Retinal pigment epithelial cell (primary cell): ENCODE data around the gene ESYT3.

Source experiments
- DNase-seq: peaks from one replicate; pipeline ENCODE4 v3.0.0-alpha.2; 2010; ENCODE audit warnings: low read depth
- H3K4me3 ChIP-seq: 2 replicates; pipeline ENCODE4 v1.5.1; 2011; ENCODE audit warnings: mild to moderate bottlenecking, low read length, control low read depth, moderate library complexity
- TF ChIP-seq, protein P1 (sequence below): conservative IDR thresholded peaks from 2 replicates; pipeline ENCODE4 v1.5.1; 2011; ENCODE audit warnings: low read depth, low read length, control low read depth, inconsistent platforms

ESYT3 gene

DNA sequence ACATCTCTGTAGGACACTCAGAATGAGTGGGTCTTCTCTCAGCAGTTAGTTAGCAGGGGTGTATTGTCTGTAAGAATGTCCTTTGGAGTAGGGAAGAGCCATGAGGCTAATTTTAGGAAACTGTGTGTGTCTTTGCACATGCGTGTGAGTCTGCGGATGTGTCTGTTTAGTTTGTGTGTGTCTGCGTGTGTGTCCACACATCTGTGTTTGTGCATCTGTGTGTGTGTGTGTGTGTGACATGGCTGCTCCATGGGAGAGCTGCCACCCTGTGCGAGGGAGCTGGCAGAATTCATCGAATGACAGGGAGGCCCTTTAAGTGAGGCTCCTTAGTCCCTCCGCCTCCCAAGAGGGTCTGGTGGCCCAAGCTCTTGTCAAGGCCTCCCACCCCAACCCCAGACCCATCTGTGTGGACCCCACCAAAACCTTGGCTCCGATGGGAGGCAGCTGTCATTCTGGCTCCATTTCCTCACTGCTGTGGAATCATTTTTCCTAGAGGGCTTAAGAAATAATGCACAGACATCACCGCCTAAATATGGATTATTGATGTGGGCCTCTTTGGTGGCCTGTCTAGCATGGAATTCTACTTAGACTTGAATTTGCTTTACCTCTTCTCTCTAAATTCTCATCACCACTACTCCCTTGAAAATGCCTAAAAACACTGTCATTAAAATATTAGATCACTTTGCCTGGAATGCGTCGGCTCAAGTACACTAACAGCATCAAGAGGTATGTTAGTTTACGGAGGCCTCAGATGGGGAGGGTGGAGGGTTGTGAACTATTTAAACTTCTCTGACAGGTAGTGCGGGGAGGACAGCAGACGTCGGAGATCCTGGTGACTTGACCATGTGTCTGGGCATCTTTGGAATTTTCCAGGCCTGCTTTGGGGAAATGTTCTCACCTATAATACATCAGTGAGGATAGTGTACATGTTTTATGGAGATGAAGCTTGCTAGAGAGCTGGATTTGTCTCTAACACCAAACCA is 9.4 kb downstream of the ESYT3 start:
- DNase-seq, result no peak
- no peak overlapping the region for H3K4me3 ChIP-seq
- TF ChIP-seq, protein P1, sequence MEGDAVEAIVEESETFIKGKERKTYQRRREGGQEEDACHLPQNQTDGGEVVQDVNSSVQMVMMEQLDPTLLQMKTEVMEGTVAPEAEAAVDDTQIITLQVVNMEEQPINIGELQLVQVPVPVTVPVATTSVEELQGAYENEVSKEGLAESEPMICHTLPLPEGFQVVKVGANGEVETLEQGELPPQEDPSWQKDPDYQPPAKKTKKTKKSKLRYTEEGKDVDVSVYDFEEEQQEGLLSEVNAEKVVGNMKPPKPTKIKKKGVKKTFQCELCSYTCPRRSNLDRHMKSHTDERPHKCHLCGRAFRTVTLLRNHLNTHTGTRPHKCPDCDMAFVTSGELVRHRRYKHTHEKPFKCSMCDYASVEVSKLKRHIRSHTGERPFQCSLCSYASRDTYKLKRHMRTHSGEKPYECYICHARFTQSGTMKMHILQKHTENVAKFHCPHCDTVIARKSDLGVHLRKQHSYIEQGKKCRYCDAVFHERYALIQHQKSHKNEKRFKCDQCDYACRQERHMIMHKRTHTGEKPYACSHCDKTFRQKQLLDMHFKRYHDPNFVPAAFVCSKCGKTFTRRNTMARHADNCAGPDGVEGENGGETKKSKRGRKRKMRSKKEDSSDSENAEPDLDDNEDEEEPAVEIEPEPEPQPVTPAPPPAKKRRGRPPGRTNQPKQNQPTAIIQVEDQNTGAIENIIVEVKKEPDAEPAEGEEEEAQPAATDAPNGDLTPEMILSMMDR, result no peak

DNA sequence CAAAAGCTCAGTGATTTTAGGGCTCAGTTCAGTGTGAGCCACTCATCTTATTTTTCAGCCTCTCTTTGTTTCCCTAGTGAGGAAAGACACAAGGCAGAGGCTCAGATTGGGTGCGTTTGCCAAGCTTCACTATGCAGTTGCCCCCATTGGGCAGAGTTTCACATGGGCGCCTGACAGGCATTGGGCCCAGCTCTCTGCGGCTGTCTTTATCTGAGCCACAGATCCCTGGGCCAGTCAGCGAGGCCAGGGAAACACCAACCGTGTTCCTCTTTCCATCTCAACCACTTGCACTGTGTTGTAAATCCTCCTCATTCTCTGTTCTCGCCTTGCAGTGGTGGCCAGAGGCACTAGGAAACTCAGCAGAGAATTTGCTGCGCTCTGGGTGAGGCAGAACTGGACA is 10.8 kb downstream of the ESYT3 start:
- no peak for DNase-seq
- no peak overlapping the region for H3K4me3 ChIP-seq
- TF ChIP-seq, protein P1, result no peak

DNA sequence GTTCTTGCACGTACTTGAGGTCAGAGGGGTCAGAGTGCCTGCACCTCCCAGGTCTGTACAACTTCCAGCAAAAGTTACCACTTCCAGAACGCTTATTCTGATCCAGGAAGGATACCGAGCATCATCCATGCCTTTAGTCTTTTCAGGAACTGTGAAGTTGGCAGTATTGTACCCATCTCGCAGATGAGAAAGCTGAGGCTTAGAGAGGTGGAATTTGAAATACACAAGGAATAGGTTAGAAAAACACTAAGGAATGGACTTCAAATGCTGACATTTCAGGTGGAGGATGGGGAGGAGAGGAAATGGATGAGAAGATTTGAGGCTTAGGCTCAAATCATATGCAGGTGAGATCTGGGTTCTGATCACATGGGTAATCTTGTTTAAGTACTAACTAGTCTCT is 11.2 kb downstream of the ESYT3 start:
- TF ChIP-seq, protein P1, result no peak

GRCh38 chr3:138448631-138449030 is 14.2 kb downstream of the ESYT3 start:
- TF ChIP-seq, protein P1, result no peak
- DNase-seq, result no peak
- H3K4me3 ChIP-seq, result no peak overlapping the region

More for the DNA sequence above, 11.2 kb downstream of the ESYT3 start:
- DNase-seq, result no peak
- no peak overlapping the region for H3K4me3 ChIP-seq

GRCh38 chr3:138449490-138449889 is 15.1 kb downstream of the ESYT3 start:
- TF ChIP-seq, protein P1, result no peak
- DNase-seq, result no peak
- no peak overlapping the region for H3K4me3 ChIP-seq

DNA sequence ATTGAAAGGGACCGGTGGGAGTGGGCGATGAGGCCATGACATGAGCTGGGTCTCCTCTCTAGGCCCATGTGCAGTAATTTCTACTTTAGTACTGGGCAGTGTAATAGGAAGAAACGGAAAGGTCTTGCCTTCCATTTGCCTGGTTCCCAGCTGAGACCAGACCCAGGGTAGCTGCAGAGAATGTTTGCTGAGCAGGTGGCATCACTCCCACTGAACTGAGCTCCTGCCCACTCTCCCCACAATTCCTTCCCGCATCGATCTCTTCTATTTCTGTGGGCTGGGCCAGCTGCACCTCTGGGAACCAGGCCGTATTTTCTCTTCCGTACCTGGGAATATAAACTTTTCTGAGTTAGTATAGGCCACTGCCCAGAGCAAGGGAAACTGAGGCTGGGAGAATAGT is 15.8 kb downstream of the ESYT3 start:
- DNase-seq, result no peak
- TF ChIP-seq, protein P1, result no peak
- H3K4me3 ChIP-seq, result no peak overlapping the region
